ENCODE measurements around the gene ANK3. TPM values are rescaled to one million over a fixed set of nuclear protein-coding genes. Genes with fewer than 3 reads are reported as not detected.
A peak's percentile ranks its signal among the peaks of the same experiment; 100 is the strongest.

Gene ANK3
- total and polyA plus RNA-seq, 3 donors from 2014 or later, result 23.5 to 39.9 (median 38.6) TPM

DNA sequence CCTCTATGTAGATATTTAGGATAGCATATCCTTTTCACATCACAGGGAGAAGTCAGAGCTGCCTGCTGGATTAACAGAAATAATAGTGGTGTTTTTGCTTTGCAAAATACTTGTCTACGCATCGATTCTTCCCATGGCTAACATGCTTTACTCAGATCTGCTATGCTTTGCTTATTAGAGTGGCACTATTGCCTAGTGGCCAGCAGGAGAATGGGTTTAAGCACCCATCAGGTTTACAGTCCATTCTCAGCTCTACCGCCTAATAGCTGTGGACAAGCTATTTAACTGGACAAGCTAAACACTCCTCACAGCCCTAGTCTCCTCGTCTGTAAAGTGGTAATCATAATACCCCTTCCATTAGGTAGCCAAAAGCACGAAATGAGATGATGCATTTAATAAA lies 265.1 kb downstream of the ANK3 start:
- Histone ChIP-seq H3K4me3 (no peak overlapping the region), H3K27me3 (no peaks in the 10 kb centered on the region), H3K36me3 (ENCODE audit: low read depth, missing control alignments) (no peaks in the 10 kb centered on the region), H3K4me1 (no peaks in the 10 kb centered on the region), H3K27ac (no peak overlapping the region), H3K9me3 (no peaks in the 10 kb centered on the region)
- no peak for DNase-seq
- intact Hi-C loops (cut with DNase I; ENCODE audit: low total_unique reads), result no loop called here
- 95% methylated on average over 5 of the region's 5 CpGs for WGBS, 2 donors
- no peak for TF ChIP-seq POLR2A (IDR thresholded peaks at IDR 0.05)
- TF ChIP-seq CTCF (IDR thresholded peaks at IDR 0.05), result no peak

- intact Hi-C loops (cut with DNase I; ENCODE audit: low total_unique reads), result no loop called here
- 54 to 69% methylated on average over 2 of the region's 2 CpGs for WGBS, 2 donors
- Histone ChIP-seq H3K27ac (no peak overlapping the region), H3K4me1 (no peaks in the 10 kb centered on the region), H3K9me3 (no peaks in the 10 kb centered on the region), H3K27me3 (no peaks in the 10 kb centered on the region), H3K4me3 (no peak overlapping the region), H3K36me3 (ENCODE audit: low read depth, missing control alignments) (no peaks in the 10 kb centered on the region)
- TF ChIP-seq CTCF (IDR thresholded peaks at IDR 0.05), result no peak
- no peak for TF ChIP-seq POLR2A (IDR thresholded peaks at IDR 0.05)
- DNase-seq, result no peak
Measured at GRCh38 chr10:60123668-60124067, 266.0 kb downstream of the ANK3 start.

- DNase-seq, result no peak
- intact Hi-C loops (cut with DNase I; ENCODE audit: low total_unique reads), result no loop called here
- H3K27me3 ChIP-seq, result no peaks in the 10 kb centered on the region
- H3K36me3 ChIP-seq (ENCODE audit: low read depth, missing control alignments), result no peaks in the 10 kb centered on the region
- WGBS, 2 donors, result 41 to 53% methylated on average over 3 of the region's 3 CpGs
- TF ChIP-seq CTCF (IDR thresholded peaks at IDR 0.05) (no peak), POLR2A (IDR thresholded peaks at IDR 0.05) (no peak)
- no peak overlapping the region for H3K4me3 ChIP-seq
- no peak overlapping the region for H3K27ac ChIP-seq
- no peaks in the 10 kb centered on the region for H3K9me3 ChIP-seq
- no peaks in the 10 kb centered on the region for H3K4me1 ChIP-seq
Measured at GRCh38 chr10:60123172-60123571, 266.5 kb downstream of the ANK3 start.

DNA sequence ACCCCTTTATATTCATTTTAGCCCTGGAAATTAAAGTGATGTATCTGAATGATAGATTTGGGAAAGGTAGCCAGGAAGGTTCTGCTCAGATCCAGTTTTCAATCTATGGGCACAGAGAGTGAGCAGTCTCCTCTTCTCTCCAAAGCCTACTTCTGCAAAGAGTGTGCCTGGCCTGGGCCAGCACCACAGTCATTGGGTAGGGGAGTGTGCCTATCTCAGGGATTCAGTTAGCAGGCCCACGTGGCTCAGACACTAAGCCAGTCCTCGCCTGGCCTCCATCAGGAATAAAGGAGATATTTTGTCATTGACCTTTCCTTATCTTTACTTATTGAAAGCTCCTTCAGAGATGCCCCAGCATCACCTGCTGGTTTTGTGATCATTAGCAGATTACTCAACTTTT lies 267.5 kb downstream of the ANK3 start:
- Histone ChIP-seq H3K36me3 (ENCODE audit: low read depth, missing control alignments) (no peaks in the 10 kb centered on the region), H3K9me3 (no peaks in the 10 kb centered on the region), H3K4me1 (no peaks in the 10 kb centered on the region), H3K4me3 (no peak overlapping the region), H3K27ac (no peak overlapping the region), H3K27me3 (no peaks in the 10 kb centered on the region)
- no peak for DNase-seq
- no peak for TF ChIP-seq POLR2A (IDR thresholded peaks at IDR 0.05)
- no peak for TF ChIP-seq CTCF (IDR thresholded peaks at IDR 0.05)
- 88 to 90% methylated on average over 2 of the region's 2 CpGs for WGBS, 2 donors
- intact Hi-C loops (cut with DNase I; ENCODE audit: low total_unique reads), result no loop called here

- Histone ChIP-seq H3K27ac (no peak overlapping the region), H3K4me3 (no peak overlapping the region), H3K4me1 (no peaks in the 10 kb centered on the region), H3K36me3 (ENCODE audit: low read depth, missing control alignments) (no peaks in the 10 kb centered on the region), H3K27me3 (no peaks in the 10 kb centered on the region), H3K9me3 (no peaks in the 10 kb centered on the region)
- intact Hi-C loops (cut with DNase I; ENCODE audit: low total_unique reads), result loop anchor here (10.0 kb wide), 1 partner anchor 90 kb away; no protein-coding TSS in a partner anchor
- DNase-seq, result no peak
- peak; percentile 16 to 43 (median 25) for TF ChIP-seq CTCF (IDR thresholded peaks at IDR 0.05)
- no peak for TF ChIP-seq POLR2A (IDR thresholded peaks at IDR 0.05)
- WGBS, 2 donors, result 39 to 57% methylated on average over 6 of the region's 6 CpGs
Measured at GRCh38 chr10:60114765-60115586, 274.7 kb downstream of the ANK3 start.

Measured in testis (tissue), 3 donors.